Stomach (tissue), 9 donors: ENCODE measurements around the gene TREM2. TPM values are rescaled to one million over a fixed set of nuclear protein-coding genes. Genes with fewer than 3 reads are reported as not detected.

Experiments
- DNase-seq, 2 donors: peaks; one replicate each; pipeline versions ENCODE4 v3.0.0 to v3.0.0-alpha.2; 2013 to 2019
- H3K27ac ChIP-seq, 5 donors: fragments of 200-600 bp in 4 of 5; sonication (generic) in 4 of 5; one replicate each; pipeline ENCODE4 v1.5.1; 2013 to 2019; ENCODE audit warnings: mild to moderate bottlenecking in 1 of 5, moderate library complexity in 1 of 5
- H3K27me3 ChIP-seq, 3 donors: fragments of 200-600 bp; sonication (generic); one replicate each; pipeline ENCODE4 v1.5.1; 2017 to 2019; ENCODE audit warnings: mixed run types in 1 of 3
- H3K36me3 ChIP-seq, 4 donors: fragments of 200-600 bp; sonication (generic); 1 replicate in 3 of 4; 2 replicates in 1 of 4; pipeline ENCODE4 v1.5.1; 2016 to 2019
- H3K4me1 ChIP-seq, 4 donors: fragments of 200-600 bp; sonication (generic); one replicate each; pipeline ENCODE4 v1.5.1; 2016 to 2019
- H3K4me3 ChIP-seq, 4 donors: fragments of 200-600 bp; sonication (generic) in 3 of 4; one replicate each; pipeline ENCODE4 v1.5.1; 2016 to 2019; ENCODE audit warnings: mild to moderate bottlenecking in 1 of 4
- H3K9me3 ChIP-seq, 4 donors: fragments of 200-600 bp; sonication (generic); one replicate each; pipeline ENCODE4 v1.5.1; 2016 to 2019
- CTCF ChIP-seq, 7 experiments: fragments of 450-650 bp in 4 of 7; fragments of 200-600 bp in 3 of 7; sonication (generic) in 3 of 7; IDR thresholded peaks; one replicate each; pipeline ENCODE4 v1.5.1; 2016 to 2019; ENCODE audit warnings: antibody characterized with exemption in 7 of 7, control low read depth in 2 of 7, mild to moderate bottlenecking in 1 of 7
- EP300 ChIP-seq: sonication (generic); formaldehyde crosslinking; IDR thresholded peaks from one replicate; pipeline ENCODE4 v1.6.1; 2017; ENCODE audit warnings: antibody characterized with exemption
- POLR2A ChIP-seq, 4 donors: fragments of 450-650 bp; IDR thresholded peaks; one replicate each; pipeline ENCODE4 v1.6.1; 2016; ENCODE audit warnings: antibody characterized with exemption in 4 of 4, control low read depth in 2 of 4, mild to moderate bottlenecking in 1 of 4, moderate library complexity in 1 of 4
- POLR2AphosphoS5 ChIP-seq, 3 donors: sonication (generic); formaldehyde crosslinking; IDR thresholded peaks; one replicate each; pipeline ENCODE4 v1.6.1; 2016; ENCODE audit warnings: antibody characterized with exemption in 3 of 3
- WGBS, 5 donors: extraction: QIAGEN DNeasy Blood & Tissue Kit in 3 of 5; methylation state at CpG; one replicate each; pipeline versions ENCODE4 v1.1.5 to v1.1.7; 2013 to 2018; 5-methylcytosine and 5-hydroxymethylcytosine counted together
- intact Hi-C: fragments of 100-400 bp; cut with DNase I; formaldehyde crosslinking; loops from one replicate; pipeline ENCODE4 v1.15.1; 2023; ENCODE audit warnings: low total_unique reads
- polyA plus RNA-seq, 3 donors: library from polyadenylated mRNA; stranded (reverse); fragments of 200-250 nt; gene quantifications; one replicate each; pipeline ENCODE4 v1.2.3, GENCODE V29; 2013
- total RNA-seq, 5 donors: library from RNA; depleted of rRNA; stranded (reverse); fragments of >200 nt; gene quantifications; one replicate each; pipeline versions ENCODE4 v1.1.0 to v1.2.3, GENCODE V29; 2014 to 2016
- donor health status: healthy with polysubstance abuse.
- donor health status: Bipolar disorder and iron deficiency.
- donor health status: healthy.

TREM2 gene
- total and polyA plus RNA-seq, 8 donors: 0.23 to 19.9 (median 3.3) TPM; not detected in 4

GRCh38 chr6:41187924-41188886 lies 25.3 kb upstream of the TREM2 start:
- 78 to 83% (median 80%) methylated on average over 7 to 8 of the region's 8 CpGs for WGBS, 5 donors
- TF ChIP-seq EP300: no peak
- TF ChIP-seq POLR2AphosphoS5 (IDR thresholded peaks at IDR 0.05): no peak
- H3K4me3 ChIP-seq: no peak overlapping the region

DNA sequence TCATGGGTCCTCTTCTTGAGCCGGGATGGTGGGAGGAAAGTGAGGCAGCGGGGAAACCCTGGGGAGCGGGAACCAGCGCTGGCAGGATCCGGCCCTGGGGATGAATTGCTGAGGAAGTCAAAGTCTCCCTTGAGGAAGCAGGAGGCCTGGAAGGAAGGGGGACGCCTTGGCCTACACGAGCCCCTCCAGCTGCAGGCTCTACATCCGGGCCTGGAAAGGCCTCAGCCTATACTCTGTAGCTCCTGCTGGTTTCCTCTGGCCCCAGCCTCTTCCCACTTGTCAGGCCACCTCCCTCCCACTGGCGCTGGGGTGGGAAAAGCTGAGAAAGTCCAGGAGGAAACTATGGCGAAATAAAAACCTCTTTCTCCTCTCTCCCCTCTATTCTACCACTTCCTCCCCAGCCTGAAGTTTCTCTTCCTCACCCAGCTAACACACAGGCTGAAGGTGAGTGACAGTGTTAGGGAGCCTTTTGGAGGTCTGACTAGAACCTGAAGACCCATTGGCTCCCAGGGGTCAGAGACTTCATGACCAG lies 23.2 kb upstream of the TREM2 start:
- H3K9me3 ChIP-seq: peaks cover 0 to 13% (median 12%) of the 10 kb centered on the region in 4 donors
- peaks cover 0 to 6% (median 0%) of the 10 kb centered on the region in 3 donors for H3K27me3 ChIP-seq
- no peak for TF ChIP-seq CTCF (IDR thresholded peaks at IDR 0.05)
- TF ChIP-seq POLR2A (IDR thresholded peaks at IDR 0.05): no peak
- TF ChIP-seq POLR2AphosphoS5 (IDR thresholded peaks at IDR 0.05): no peak
- H3K4me3 ChIP-seq: no peak overlapping the region
- 68 to 84% (median 74%) methylated on average over 10 of the region's 10 CpGs for WGBS, 5 donors
- intact Hi-C loops: no loop called here
- no peaks in the 10 kb centered on the region for H3K4me1 ChIP-seq
- no peak for DNase-seq
- H3K36me3 ChIP-seq: no peaks in the 10 kb centered on the region
- no peak overlapping the region for H3K27ac ChIP-seq

More at GRCh38 chr6:41187924-41188886, 25.3 kb upstream of the TREM2 start:
- Histone ChIP-seq H3K27ac (no peak overlapping the region), H3K36me3 (no peaks in the 10 kb centered on the region), H3K9me3 (peaks cover 0 to 13% (median 12%) of the 10 kb centered on the region in 4 donors), H3K27me3 (peaks cover 0 to 27% (median 0%) of the 10 kb centered on the region in 3 donors), H3K4me1 (no peaks in the 10 kb centered on the region)
- DNase-seq: no peak
- intact Hi-C loops: no loop called here

DNA sequence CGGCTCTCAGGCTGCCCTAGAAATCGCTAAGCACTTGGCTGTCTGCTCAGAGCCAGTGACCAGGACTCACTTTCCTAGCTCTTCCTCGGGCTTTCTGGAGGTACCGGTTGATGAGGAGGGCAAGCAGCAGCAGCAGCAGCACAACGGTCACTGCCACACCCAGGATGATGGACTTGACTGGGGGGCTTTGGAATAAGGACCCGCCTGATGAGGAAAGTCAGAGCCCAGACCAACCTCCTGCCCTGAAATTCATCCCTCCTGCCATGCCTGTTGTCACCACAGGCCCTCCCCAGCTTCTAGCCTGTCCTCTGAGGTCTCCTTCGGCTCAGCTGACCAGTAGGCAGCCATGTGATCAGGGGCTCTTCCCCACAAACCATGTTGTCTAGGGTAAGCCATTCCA lies 21.8 kb upstream of the TREM2 start:
- 74 to 84% (median 81%) methylated on average over 7 of the region's 7 CpGs for WGBS, 5 donors
- Histone ChIP-seq H3K27ac (no peak overlapping the region), H3K4me3 (no peak overlapping the region), H3K9me3 (peaks cover 0 to 7% (median 4%) of the 10 kb centered on the region in 4 donors), H3K4me1 (no peaks in the 10 kb centered on the region), H3K27me3 (peaks cover 0 to 7% (median 0%) of the 10 kb centered on the region in 3 donors), H3K36me3 (no peaks in the 10 kb centered on the region)
- TF ChIP-seq POLR2AphosphoS5 (IDR thresholded peaks at IDR 0.05) (no peak), CTCF (IDR thresholded peaks at IDR 0.05) (no peak), POLR2A (IDR thresholded peaks at IDR 0.05) (no peak), EP300 (no peak)
- intact Hi-C loops: no loop called here
- no peak for DNase-seq

DNA sequence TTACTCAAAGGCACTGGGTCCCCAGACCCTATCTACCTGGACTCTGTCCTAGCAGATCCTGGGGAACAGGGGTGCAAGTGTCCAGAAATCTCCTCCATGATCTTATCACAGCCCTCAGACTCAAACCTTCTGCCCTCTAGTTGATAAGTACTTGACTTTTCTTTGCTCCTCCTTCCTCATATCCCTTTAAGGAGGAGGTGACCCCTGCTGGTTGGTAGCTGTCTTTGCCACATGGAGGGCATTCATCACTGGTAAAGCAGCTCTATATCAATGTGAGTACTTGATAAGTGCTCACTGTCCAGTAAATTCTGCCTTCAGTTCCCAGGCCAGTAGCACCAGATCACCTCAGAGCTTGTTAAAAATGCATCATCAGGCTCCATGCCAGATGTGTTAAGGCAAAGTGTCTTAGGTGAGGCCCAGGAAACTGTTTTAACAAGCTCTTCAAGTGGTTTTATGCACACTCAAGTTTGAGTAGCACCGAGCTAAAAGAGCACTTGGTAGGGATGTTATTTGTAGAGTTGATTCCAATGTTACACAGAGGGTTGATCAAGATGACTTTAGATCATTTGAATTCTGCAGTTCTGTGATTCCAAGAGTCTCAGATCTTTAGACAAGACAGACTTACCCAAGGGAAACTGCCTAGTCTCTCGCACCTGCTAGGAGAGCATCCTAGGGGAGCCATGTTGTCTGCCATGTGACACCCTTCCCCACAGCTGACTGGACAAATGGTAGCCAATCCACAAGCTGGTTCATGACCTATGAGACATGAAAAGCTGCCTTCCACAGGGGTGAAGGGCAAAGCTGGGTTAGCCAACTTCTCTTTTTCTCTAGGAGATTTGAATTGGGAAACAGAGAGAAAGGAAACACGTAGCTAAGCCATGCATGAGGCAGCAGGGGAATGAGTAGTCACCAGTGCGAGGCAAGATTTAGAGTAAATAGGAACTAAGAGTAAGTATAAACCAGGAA lies 19.4 kb upstream of the TREM2 start:
- 64 to 77% (median 71%) methylated on average over 4 of the region's 4 CpGs for WGBS, 5 donors
- Histone ChIP-seq H3K27ac (peak overlapping the region in 2 of 5 donors; percentile 70 to 72), H3K9me3 (no peaks in the 10 kb centered on the region), H3K27me3 (peaks cover 0 to 12% (median 0%) of the 10 kb centered on the region in 3 donors), H3K4me3 (no peak overlapping the region), H3K36me3 (no peaks in the 10 kb centered on the region), H3K4me1 (no peaks in the 10 kb centered on the region)
- intact Hi-C loops: no loop called here
- peak; percentile 49 to 76 for DNase-seq
- peak in 5 of 7 experiments; percentile 25 to 49 (median 37) for TF ChIP-seq CTCF (IDR thresholded peaks at IDR 0.05)
- no peak for TF ChIP-seq EP300
- no peak for TF ChIP-seq POLR2A (IDR thresholded peaks at IDR 0.05)
